DMS114 treated with DMSO at 0.1 percent for 48 hours (cell line): ENCODE measurements around the gene ZNF653.
A peak's percentile ranks its signal among the peaks of the same experiment; 100 is the strongest.
"Not testable (repeated sequence)": the region's sequence is repeated elsewhere in the genome, so short reads cannot be mapped to it uniquely, and the experiment has no call there.

Experiments
- DNase-seq: peaks from one replicate; lab custom pipeline; 2025; ENCODE audit not compliant: unreplicated experiment; lab: John Stamatoyannopoulos, UW

ZNF653 gene

DNA sequence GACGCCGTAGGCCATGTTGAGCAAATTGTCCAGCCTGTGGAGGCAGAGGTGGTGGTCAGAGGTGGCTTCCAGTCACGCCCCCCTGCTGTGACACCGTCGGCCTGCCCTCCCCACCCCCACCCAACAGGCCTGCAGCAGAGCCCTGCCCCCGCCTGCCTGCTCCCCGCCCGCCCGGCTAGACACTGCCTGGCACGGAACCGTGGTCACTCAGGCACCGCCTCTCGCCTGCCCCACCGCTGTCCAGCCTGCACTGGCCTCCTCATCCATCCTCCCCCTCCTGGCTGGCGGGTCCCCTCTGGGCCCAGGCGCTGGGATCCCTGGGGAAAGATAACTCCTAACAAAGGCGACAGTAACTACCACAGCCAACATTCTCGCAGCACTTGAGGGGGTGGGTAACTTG is 48.5 kb downstream of the ZNF653 start:
- no peak for DNase-seq

- DNase-seq = no peak
Observed at GRCh38 chr19:11456659-11457058, 49.0 kb downstream of the ZNF653 start.

GRCh38 chr19:11455233-11455554 is 50.4 kb downstream of the ZNF653 start:
- DNase-seq = not testable (repeated sequence)

GRCh38 chr19:11453468-11454341 is 51.9 kb downstream of the ZNF653 start:
- DNase-seq = no peak

DNA sequence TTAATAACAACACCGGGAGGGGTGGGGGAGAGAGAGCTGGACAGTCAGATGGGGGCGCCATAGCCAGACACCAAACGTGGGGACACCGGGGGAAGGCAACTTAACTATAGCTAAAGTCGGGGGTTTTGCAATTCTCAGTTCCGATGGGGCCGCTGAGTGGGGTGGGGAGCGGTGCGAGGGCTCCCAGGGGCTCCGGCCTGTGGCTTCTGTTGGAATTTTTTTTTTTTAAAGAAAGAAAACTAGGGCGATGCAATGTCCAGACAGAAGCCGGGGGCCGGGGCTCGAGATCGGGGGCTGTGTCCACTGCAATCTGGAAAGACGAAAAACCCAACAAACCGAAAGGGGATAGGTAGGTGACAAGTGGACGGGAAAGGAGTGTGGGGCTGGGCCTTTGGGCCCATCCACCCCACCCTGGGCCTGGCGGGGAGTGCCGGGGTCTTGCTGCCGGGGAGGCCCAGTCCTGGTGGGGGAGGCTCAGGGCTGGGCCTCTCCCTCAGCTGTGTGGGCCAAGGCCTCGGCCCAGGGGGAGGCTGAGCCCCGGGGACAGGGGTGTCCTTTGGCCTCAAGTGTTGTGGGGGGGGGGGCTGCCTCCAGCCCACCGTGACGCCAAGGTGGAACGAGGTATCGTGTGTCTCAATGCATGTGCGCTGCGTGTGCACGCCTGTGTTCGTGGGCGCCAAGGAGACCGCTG is 52.9 kb downstream of the ZNF653 start:
- no peak for DNase-seq

DNA sequence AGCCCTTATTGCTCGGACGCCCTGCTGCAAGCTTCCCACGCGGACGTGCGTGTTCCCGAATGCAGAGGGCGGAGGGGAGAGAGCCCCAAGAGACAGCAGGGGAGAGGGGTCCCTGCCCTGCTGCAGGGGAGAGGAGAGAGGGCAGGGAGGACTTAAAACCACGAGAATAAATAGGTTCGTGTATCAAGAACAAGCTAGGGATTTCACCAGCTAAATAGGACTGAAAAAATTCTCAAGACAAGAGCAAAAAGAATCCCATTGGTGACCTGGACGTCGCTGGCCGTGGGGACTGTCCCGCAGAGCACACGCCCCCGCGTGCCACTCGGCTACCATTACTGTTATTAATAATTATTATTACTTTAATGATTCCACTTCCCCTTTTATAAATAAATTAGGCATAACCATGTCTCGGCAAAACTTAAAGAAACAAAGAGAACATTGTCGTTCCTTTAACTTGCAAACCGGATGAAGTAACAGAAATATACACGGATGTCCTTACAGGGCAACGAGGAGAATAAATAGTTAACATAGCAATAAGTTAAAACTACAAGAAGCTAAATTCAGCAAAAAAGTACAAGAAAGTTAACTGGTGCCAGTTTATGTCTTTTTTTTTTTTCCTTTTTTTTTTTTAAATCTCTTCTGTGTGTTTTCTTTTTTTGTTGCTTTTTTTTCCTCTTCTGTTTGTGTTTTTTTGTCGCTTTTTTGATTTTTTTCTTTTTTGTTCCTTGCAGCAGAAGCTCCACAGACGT is 53.6 kb downstream of the ZNF653 start:
- DNase-seq = no peak

DNA sequence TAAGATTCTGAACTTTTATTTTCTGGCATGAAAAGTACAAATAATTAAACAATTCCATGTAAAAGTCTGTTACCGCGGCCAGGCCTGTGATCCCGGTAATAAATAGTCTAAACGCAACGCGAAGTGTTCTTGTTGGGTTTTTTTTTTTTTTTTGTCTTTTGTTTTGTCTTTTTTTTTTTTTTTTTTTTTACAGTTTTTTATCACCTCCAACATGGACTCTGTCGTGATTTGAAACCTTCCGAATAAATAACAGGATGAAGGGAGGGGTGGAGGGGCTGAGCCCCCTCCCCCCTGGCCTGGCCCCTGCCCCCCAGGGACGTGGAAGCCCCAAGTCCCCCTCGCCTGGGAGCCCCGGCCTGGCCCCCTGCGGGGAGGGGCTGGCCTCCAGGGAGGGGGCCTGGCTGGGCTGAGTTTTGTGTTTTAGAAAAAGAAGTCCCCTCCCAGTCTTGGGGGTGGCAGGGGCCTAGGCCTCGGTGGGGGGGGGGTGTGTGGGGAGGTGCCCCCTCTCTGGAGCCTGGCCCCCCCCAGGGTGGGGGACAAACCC is 54.2 kb downstream of the ZNF653 start:
- DNase-seq = no peak

- DNase-seq = no peak
Observed at GRCh38 chr19:11450570-11451326, 54.9 kb downstream of the ZNF653 start.

GRCh38 chr19:11448923-11449554 is 56.6 kb downstream of the ZNF653 start:
- DNase-seq = no peak

GRCh38 chr19:11448410-11448809 is 57.2 kb downstream of the ZNF653 start:
- DNase-seq = no peak

- no peak for DNase-seq
Observed at GRCh38 chr19:11447347-11448262, 58.0 kb downstream of the ZNF653 start.

GRCh38 chr19:11446652-11447301 is 58.9 kb downstream of the ZNF653 start:
- no peak for DNase-seq

DNA sequence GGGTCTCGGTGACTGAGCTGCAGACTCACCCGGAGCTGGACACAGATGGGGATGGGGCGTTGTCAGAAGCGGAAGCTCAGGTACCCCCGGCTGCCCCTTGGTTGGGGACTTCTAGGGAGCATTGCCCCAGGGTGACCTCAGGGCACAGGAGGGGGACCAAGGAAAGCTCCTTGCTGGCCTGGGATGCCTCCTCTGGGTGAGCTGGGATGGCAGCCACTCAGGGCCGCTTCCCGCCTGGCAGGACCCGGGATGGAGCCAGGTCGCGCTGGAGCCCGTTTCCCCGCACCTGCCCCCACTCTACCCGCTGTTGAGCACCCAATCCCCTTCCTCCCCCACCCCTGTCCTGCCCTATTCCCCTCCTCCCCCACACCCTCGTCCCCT is 59.4 kb downstream of the ZNF653 start:
- DNase-seq = no peak

DNA sequence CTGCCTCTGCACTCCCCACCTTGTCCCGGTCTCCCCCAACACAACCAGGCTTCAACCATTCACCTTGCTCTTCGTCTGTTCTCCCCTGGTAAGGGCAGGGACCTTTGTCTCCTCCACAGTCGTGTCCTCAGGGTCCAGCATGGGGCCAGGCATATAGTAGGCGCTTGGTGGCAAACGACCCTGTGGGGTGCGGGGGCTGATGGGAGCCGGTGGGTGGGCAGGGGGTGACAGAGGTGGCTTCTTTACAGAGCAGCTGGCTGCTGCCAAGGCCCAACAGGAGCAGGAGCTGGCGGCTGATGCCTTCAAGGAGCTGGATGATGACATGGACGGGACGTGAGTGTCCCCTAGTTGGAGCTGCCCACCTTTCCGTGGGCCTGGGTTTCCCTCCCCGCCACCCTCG is 60.5 kb downstream of the ZNF653 start:
- no peak for DNase-seq

DNA sequence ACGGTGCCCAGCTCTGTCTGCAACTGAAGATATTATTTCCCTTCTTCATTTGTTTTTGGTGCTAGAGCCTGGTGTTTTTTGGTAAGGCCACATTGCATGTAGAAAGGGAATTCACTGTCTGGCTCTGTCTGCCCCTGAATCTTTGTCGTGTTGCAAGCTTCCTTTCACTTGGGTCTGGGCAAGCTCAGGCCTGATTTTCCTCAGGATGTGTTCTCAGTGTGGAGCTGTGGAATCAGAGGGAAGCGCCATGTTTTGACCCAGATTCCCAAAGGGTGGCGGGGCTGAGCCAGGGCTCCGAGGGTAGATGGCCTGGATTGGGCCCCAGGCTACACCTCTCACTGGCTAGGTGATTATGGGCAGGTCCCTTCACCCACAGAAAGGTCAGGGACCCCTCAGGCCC is 61.6 kb downstream of the ZNF653 start:
- DNase-seq = no peak

GRCh38 chr19:11437955-11438354 is 67.7 kb downstream of the ZNF653 start:
- DNase-seq = no peak

DNA sequence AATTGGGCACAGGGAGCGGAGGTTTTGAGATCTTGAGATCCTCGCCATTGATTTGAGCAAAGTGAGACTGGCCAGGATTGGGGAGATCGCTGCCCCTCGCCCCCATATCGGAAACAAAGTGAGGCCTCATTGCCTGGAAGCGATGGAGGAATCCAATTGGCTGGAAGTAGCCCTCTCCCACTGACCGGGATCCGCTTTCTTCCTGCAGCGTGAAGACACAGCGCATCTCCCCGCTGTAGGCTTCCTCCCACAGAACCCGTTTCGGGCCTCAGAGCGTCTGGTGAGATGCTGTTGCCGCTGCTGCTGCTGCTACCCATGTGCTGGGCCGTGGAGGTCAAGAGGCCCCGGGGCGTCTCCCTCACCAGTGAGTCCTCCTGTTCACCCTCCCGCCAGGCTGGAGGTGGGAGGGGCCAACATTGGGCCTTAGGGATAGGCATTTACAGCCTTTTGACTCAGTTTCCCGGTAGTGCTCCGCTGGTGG is 69.8 kb downstream of the ZNF653 start:
- DNase-seq = no peak

DNA sequence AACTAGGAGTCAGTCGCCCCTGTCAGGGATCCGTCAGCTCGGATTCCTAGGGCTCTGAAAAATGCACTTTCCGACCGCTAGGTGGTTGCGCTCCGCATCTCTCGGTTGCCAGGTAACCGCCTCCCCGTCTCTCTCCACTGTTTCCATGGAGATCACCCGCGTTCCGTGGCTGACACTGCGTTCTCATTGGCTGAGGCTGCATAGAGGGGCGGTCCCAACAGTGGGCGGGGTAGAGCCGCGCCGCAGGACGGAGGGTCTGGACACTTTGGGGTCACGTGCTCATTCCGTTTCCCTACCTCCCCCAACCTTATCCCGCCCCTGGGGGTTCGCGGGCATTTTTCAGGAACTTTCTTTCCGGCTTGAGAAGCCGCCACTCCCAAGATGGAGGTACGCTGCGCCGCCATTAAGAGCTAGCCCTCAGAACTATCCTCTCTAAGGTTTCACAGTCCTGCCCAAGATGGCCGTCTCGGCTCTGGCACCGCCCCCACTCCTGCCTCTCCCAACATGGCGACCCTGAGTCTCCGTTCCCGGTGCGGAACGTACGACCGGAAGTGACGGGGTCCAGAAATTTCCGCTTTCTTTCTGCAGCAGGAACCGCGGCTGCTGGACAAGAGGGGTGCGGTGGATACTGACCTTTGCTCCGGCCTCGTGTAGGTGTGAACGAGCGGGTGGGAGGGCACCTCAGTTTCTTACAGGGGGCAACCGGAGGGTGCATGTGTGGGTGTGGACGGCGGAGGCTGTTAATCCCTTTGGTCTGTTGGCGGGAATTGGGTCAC is 70.4 kb downstream of the ZNF653 start, which contains the start of the genes ODAD3 and PRKCSH:
Gene ODAD3, minus strand, starts transcription at position 65 of the 776 bp plus-strand sequence. CDS start 105 bp downstream, outside the sequence.
Gene PRKCSH, plus strand, starts transcription at position 579 of the 776 bp plus-strand sequence. CDS start 483 bp downstream, outside the sequence.
- DNase-seq = peak; percentile 97
